ENCODE results near the gene DPPA5. TPM values are rescaled to one million over a fixed set of nuclear protein-coding genes. Genes with fewer than 3 reads are reported as not detected.
A peak's percentile ranks its signal among the peaks of the same experiment; 100 is the strongest.
"Not testable (repeated sequence)": the region's sequence is repeated elsewhere in the genome, so short reads cannot be mapped to it uniquely, and the experiment has no call there.

Gene DPPA5
- polyA plus RNA-seq, 1 donor = not detected

GRCh38 chr6:73339340-73339739 is 14.7 kb downstream of the DPPA5 start:
- H3K4me1 ChIP-seq (ENCODE audit: control insufficient read depth, insufficient read depth, low read length) = no peaks in the 10 kb centered on the region
- no peak overlapping the region for H3K4me3 ChIP-seq (ENCODE audit: low read length)
- no peak for DNase-seq
- no peaks in the 10 kb centered on the region for H3K36me3 ChIP-seq (ENCODE audit: control insufficient read depth, insufficient read depth, low read length)
- H3K9me3 ChIP-seq (ENCODE audit: control insufficient read depth, low read depth, low read length) = no peaks in the 10 kb centered on the region
- no peaks in the 10 kb centered on the region for H3K27me3 ChIP-seq (ENCODE audit: control insufficient read depth, insufficient read depth, low read length)
- H3K27ac ChIP-seq (ENCODE audit: low read length) = no peak overlapping the region
- no CpG with 5 or more reads among the region's 3 CpGs for WGBS (ENCODE audit: insufficient coverage, low lambda C conversion rate)

- Histone ChIP-seq H3K9me3 (ENCODE audit: control insufficient read depth, low read depth, low read length) (no peaks in the 10 kb centered on the region), H3K36me3 (ENCODE audit: control insufficient read depth, insufficient read depth, low read length) (no peaks in the 10 kb centered on the region), H3K4me1 (ENCODE audit: control insufficient read depth, insufficient read depth, low read length) (no peaks in the 10 kb centered on the region), H3K27ac (ENCODE audit: low read length) (no peak overlapping the region), H3K27me3 (ENCODE audit: control insufficient read depth, insufficient read depth, low read length) (peaks cover 5% of the 10 kb centered on the region), H3K4me3 (ENCODE audit: low read length) (no peak overlapping the region)
- WGBS (ENCODE audit: insufficient coverage, low lambda C conversion rate) = no CpG with 5 or more reads among the region's 3 CpGs
- DNase-seq = no peak
Measured at GRCh38 chr6:73329201-73329600, 24.9 kb downstream of the DPPA5 start.

GRCh38 chr6:73328790-73329189 is 25.3 kb downstream of the DPPA5 start:
- Histone ChIP-seq H3K9me3 (ENCODE audit: control insufficient read depth, low read depth, low read length) (no peaks in the 10 kb centered on the region), H3K4me1 (ENCODE audit: control insufficient read depth, insufficient read depth, low read length) (no peaks in the 10 kb centered on the region), H3K27me3 (ENCODE audit: control insufficient read depth, insufficient read depth, low read length) (peaks cover 5% of the 10 kb centered on the region), H3K27ac (ENCODE audit: low read length) (no peak overlapping the region), H3K36me3 (ENCODE audit: control insufficient read depth, insufficient read depth, low read length) (no peaks in the 10 kb centered on the region), H3K4me3 (ENCODE audit: low read length) (no peak overlapping the region)
- no peak for DNase-seq
- 83% methylated on average over 1 of the region's 3 CpGs for WGBS (ENCODE audit: insufficient coverage, low lambda C conversion rate)

- H3K27ac ChIP-seq (ENCODE audit: low read length) = no peak overlapping the region
- no peaks in the 10 kb centered on the region for H3K4me1 ChIP-seq (ENCODE audit: control insufficient read depth, insufficient read depth, low read length)
- H3K36me3 ChIP-seq (ENCODE audit: control insufficient read depth, insufficient read depth, low read length) = no peaks in the 10 kb centered on the region
- no peak overlapping the region for H3K4me3 ChIP-seq (ENCODE audit: low read length)
- DNase-seq = no peak
- WGBS (ENCODE audit: insufficient coverage, low lambda C conversion rate) = no CpG with 5 or more reads among the region's 3 CpGs
- no peaks in the 10 kb centered on the region for H3K9me3 ChIP-seq (ENCODE audit: control insufficient read depth, low read depth, low read length)
- peaks cover 4% of the 10 kb centered on the region for H3K27me3 ChIP-seq (ENCODE audit: control insufficient read depth, insufficient read depth, low read length)
Measured at GRCh38 chr6:73325656-73326055, 28.4 kb downstream of the DPPA5 start.

- DNase-seq = no peak
- Histone ChIP-seq H3K27me3 (ENCODE audit: control insufficient read depth, insufficient read depth, low read length) (no peaks in the 10 kb centered on the region), H3K27ac (ENCODE audit: low read length) (no peak overlapping the region), H3K4me3 (ENCODE audit: low read length) (no peak overlapping the region), H3K4me1 (ENCODE audit: control insufficient read depth, insufficient read depth, low read length) (no peaks in the 10 kb centered on the region), H3K36me3 (ENCODE audit: control insufficient read depth, insufficient read depth, low read length) (no peaks in the 10 kb centered on the region), H3K9me3 (ENCODE audit: control insufficient read depth, low read depth, low read length) (peaks cover 6% of the 10 kb centered on the region)
- WGBS (ENCODE audit: insufficient coverage, low lambda C conversion rate) = no CpG with 5 or more reads among the region's 2 CpGs
Measured at GRCh38 chr6:73323323-73323722, 30.8 kb downstream of the DPPA5 start.

GRCh38 chr6:73314577-73315492 is 39.2 kb downstream of the DPPA5 start:
- peaks cover 22% of the 10 kb centered on the region for H3K27me3 ChIP-seq (ENCODE audit: control insufficient read depth, insufficient read depth, low read length)
- DNase-seq = peak in 1 of 2 donors; percentile 22
- no peaks in the 10 kb centered on the region for H3K4me1 ChIP-seq (ENCODE audit: control insufficient read depth, insufficient read depth, low read length)
- WGBS (ENCODE audit: insufficient coverage, low lambda C conversion rate) = 50% methylated on average over 2 of the region's 61 CpGs
- peak overlapping the region; percentile 4 for H3K4me3 ChIP-seq (ENCODE audit: low read length)
- H3K36me3 ChIP-seq (ENCODE audit: control insufficient read depth, insufficient read depth, low read length) = no peaks in the 10 kb centered on the region
- peaks cover 19% of the 10 kb centered on the region for H3K9me3 ChIP-seq (ENCODE audit: control insufficient read depth, low read depth, low read length)
- H3K27ac ChIP-seq (ENCODE audit: low read length) = no peak overlapping the region

GRCh38 chr6:73310503-73310845 is 43.6 kb downstream of the DPPA5 start:
- Histone ChIP-seq H3K27me3 (ENCODE audit: control insufficient read depth, insufficient read depth, low read length) (peaks cover 13% of the 10 kb centered on the region), H3K4me3 (ENCODE audit: low read length) (peak overlapping the region; percentile 70)
- H3K36me3 ChIP-seq (ENCODE audit: control insufficient read depth, insufficient read depth, low read length); DNase-seq; H3K9me3 ChIP-seq (ENCODE audit: control insufficient read depth, low read depth, low read length); H3K27ac ChIP-seq (ENCODE audit: low read length); H3K4me1 ChIP-seq (ENCODE audit: control insufficient read depth, insufficient read depth, low read length): not testable (repeated sequence)
- WGBS (ENCODE audit: insufficient coverage, low lambda C conversion rate) = 7% methylated on average over 3 of the region's 4 CpGs

GRCh38 chr6:73309785-73310502 is 44.1 kb downstream of the DPPA5 start:
- no peaks in the 10 kb centered on the region for H3K36me3 ChIP-seq (ENCODE audit: control insufficient read depth, insufficient read depth, low read length)
- peak in 1 of 2 donors; percentile 73 for DNase-seq
- H3K27ac ChIP-seq (ENCODE audit: low read length) = peak overlapping the region; percentile 48
- H3K27me3 ChIP-seq (ENCODE audit: control insufficient read depth, insufficient read depth, low read length) = peaks cover 8% of the 10 kb centered on the region
- no peaks in the 10 kb centered on the region for H3K4me1 ChIP-seq (ENCODE audit: control insufficient read depth, insufficient read depth, low read length)
- peaks cover 5% of the 10 kb centered on the region for H3K9me3 ChIP-seq (ENCODE audit: control insufficient read depth, low read depth, low read length)
- H3K4me3 ChIP-seq (ENCODE audit: low read length) = peak overlapping the region; percentile 70
- no CpG with 5 or more reads among the region's 59 CpGs for WGBS (ENCODE audit: insufficient coverage, low lambda C conversion rate)

- DNase-seq = no peak
- H3K27ac ChIP-seq (ENCODE audit: low read length) = peak overlapping the region; percentile 48
- H3K9me3 ChIP-seq (ENCODE audit: control insufficient read depth, low read depth, low read length) = peaks cover under 1% of the 10 kb centered on the region
- WGBS (ENCODE audit: insufficient coverage, low lambda C conversion rate) = no CpG with 5 or more reads among the region's 13 CpGs
- H3K36me3 ChIP-seq (ENCODE audit: control insufficient read depth, insufficient read depth, low read length) = no peaks in the 10 kb centered on the region
- peak overlapping the region; percentile 70 for H3K4me3 ChIP-seq (ENCODE audit: low read length)
- no peaks in the 10 kb centered on the region for H3K4me1 ChIP-seq (ENCODE audit: control insufficient read depth, insufficient read depth, low read length)
- H3K27me3 ChIP-seq (ENCODE audit: control insufficient read depth, insufficient read depth, low read length) = peaks cover 3% of the 10 kb centered on the region
Measured at GRCh38 chr6:73309535-73309784, 44.6 kb downstream of the DPPA5 start.

- H3K36me3 ChIP-seq (ENCODE audit: control insufficient read depth, insufficient read depth, low read length) = no peaks in the 10 kb centered on the region
- WGBS (ENCODE audit: insufficient coverage, low lambda C conversion rate) = 91% methylated on average over 5 of the region's 26 CpGs
- H3K27me3 ChIP-seq (ENCODE audit: control insufficient read depth, insufficient read depth, low read length) = peaks cover 2% of the 10 kb centered on the region
Measured at GRCh38 chr6:73308712-73309534, 45.2 kb downstream of the DPPA5 start.

More at GRCh38 chr6:73308712-73309534, 45.2 kb downstream of the DPPA5 start:
- Histone ChIP-seq H3K4me3 (ENCODE audit: low read length) (peak overlapping the region; percentile 70), H3K9me3 (ENCODE audit: control insufficient read depth, low read depth, low read length) (no peaks in the 10 kb centered on the region), H3K4me1 (ENCODE audit: control insufficient read depth, insufficient read depth, low read length) (no peaks in the 10 kb centered on the region), H3K27ac (ENCODE audit: low read length) (peak overlapping the region; percentile 48)
- DNase-seq = no peak
